Fibroblast of skin of scalp (primary cell): ENCODE results near the gene CDC26. TPM values are rescaled to one million over a fixed set of nuclear protein-coding genes. Genes with fewer than 3 reads are reported as not detected.
"Not testable (repeated sequence)": the region's sequence is repeated elsewhere in the genome, so short reads cannot be mapped to it uniquely, and the experiment has no call there.

Experiments
- DNase-seq: peaks from one replicate; pipeline ENCODE4 v3.0.0-alpha.2; 2013
- polyA plus RNA-seq, 2 experiments: library from polyadenylated mRNA; unstranded; fragments of 120-200 nt; gene quantifications; one replicate each; pipeline ENCODE4 v1.2.1, GENCODE V29; 2013; ENCODE audit not compliant: insufficient read length in 2 of 2

CDC26 gene
- polyA plus RNA-seq (2013, experiment 1 of 2; ENCODE audit: insufficient read length): 26.3 TPM
- 25.3 TPM for polyA plus RNA-seq (2013, experiment 2 of 2; ENCODE audit: insufficient read length)

GRCh38 chr9:113275157-113276131 is at the start of gene CDC26, which contains the start of gene PRPF4:
CDC26 (minus strand) TSS chr9:113275572; CDS start chr9:113272507, 3,065 bp downstream.
PRPF4 (plus strand) TSS chr9:113275658; CDS start chr9:113275744, 86 bp downstream.
- DNase-seq: peak; percentile 99

- DNase-seq: no peak
These were observed 47.3 kb upstream of the CDC26 start for GRCh38 chr9:113322671-113323070.

GRCh38 chr9:113320051-113320450 is 44.7 kb upstream of the CDC26 start:
- no peak for DNase-seq

GRCh38 chr9:113319054-113319453 is 43.7 kb upstream of the CDC26 start:
- no peak for DNase-seq

- no peak for DNase-seq
These were observed 42.4 kb upstream of the CDC26 start for GRCh38 chr9:113317777-113318176.

- no peak for DNase-seq
These were observed 40.7 kb upstream of the CDC26 start for GRCh38 chr9:113316030-113316429.

GRCh38 chr9:113315231-113315630 is 39.9 kb upstream of the CDC26 start:
- no peak for DNase-seq

- DNase-seq: no peak
These were observed 37.9 kb upstream of the CDC26 start for GRCh38 chr9:113313261-113313660.

GRCh38 chr9:113311961-113312360 is 36.6 kb upstream of the CDC26 start:
- peak; percentile 11 for DNase-seq

GRCh38 chr9:113310538-113310937 is 35.2 kb upstream of the CDC26 start:
- no peak for DNase-seq

GRCh38 chr9:113309204-113309813 is 33.9 kb upstream of the CDC26 start:
- peak; percentile 46 for DNase-seq

- no peak for DNase-seq
These were observed 32.1 kb upstream of the CDC26 start for GRCh38 chr9:113307396-113307975.

GRCh38 chr9:113306566-113306965 is 31.2 kb upstream of the CDC26 start:
- DNase-seq: no peak

GRCh38 chr9:113302792-113303418 is 27.5 kb upstream of the CDC26 start, which contains the start of gene RNF183:
RNF183 (minus strand) TSS chr9:113303376; CDS start chr9:113298184, 5,192 bp downstream.
- DNase-seq: no peak

- peak; percentile 7 for DNase-seq
These were observed 26.2 kb upstream of the CDC26 start for GRCh38 chr9:113301548-113301947.

- peak; percentile 24 for DNase-seq
These were observed 24.5 kb upstream of the CDC26 start for GRCh38 chr9:113299800-113300292.

- DNase-seq: no peak
These were observed 23.8 kb upstream of the CDC26 start for GRCh38 chr9:113298924-113299770.

GRCh38 chr9:113298311-113298710 is 22.9 kb upstream of the CDC26 start:
- no peak for DNase-seq

GRCh38 chr9:113296796-113297558 is 21.6 kb upstream of the CDC26 start:
- DNase-seq: no peak

- not testable (repeated sequence) for DNase-seq
These were observed 20.9 kb upstream of the CDC26 start for GRCh38 chr9:113296247-113296646.
